HEK293 (cell line): ENCODE measurements around the gene RPL29.

Experiments used
- CTCF ChIA-PET: fragments of 350-600 bp; formaldehyde crosslinking; extraction: SDS; loops from one replicate; lab custom pipeline; 2021; ENCODE audit warnings: antibody characterized with exemption; lab: Yijun Ruan, JAX
- POLR2A ChIA-PET: fragments of 300-600 bp; formaldehyde crosslinking; extraction: SDS; loops from one replicate; lab custom pipeline; 2020; ENCODE audit warnings: antibody characterized with exemption, inconsistent platforms; lab: Yijun Ruan, JAX
- H3K27ac ChIP-seq: fragments of 200-500 bp; sonication (Bioruptor generic); 2 replicates; pipeline ENCODE4 v1.5.1; 2014; ENCODE audit warnings: low read depth, low read length, control low read depth, inconsistent platforms; ENCODE audit errors: extremely low read depth
- H3K36me3 ChIP-seq, 2 experiments: fragments of 200-500 bp in 1 of 2; sonication (Bioruptor generic) in 1 of 2; 1 replicate in 1 of 2; 2 replicates in 1 of 2; pipeline ENCODE4 v1.5.1; 2014 to 2017; ENCODE audit warnings: inconsistent platforms in 2 of 2, low read length in 2 of 2; ENCODE audit not compliant: control insufficient read depth in 2 of 2, insufficient read depth in 1 of 2
- H3K4me1 ChIP-seq: fragments of 200-500 bp; sonication (Bioruptor generic); 2 replicates; pipeline ENCODE4 v1.5.1; 2014; ENCODE audit warnings: mild to moderate bottlenecking, low read length, inconsistent platforms; ENCODE audit not compliant: control insufficient read depth, insufficient read depth
- H3K4me3 ChIP-seq: 2 replicates; pipeline ENCODE4 v1.5.1; 2011; ENCODE audit warnings: low read depth, mild to moderate bottlenecking, control low read depth, low read length, moderate library complexity
- H3K9me3 ChIP-seq: fragments of 200-500 bp; sonication (Bioruptor generic); 2 replicates; pipeline ENCODE4 v1.5.1; 2014; ENCODE audit warnings: low read depth, low read length, inconsistent platforms; ENCODE audit not compliant: control insufficient read depth, insufficient read depth
- BCL11A ChIP-seq: fragments of 450-650 bp; formaldehyde crosslinking; IDR thresholded peaks from 2 replicates; pipeline ENCODE4 v1.5.1; 2016; ENCODE audit warnings: low read depth, missing biosample characterization, missing genetic modification characterization
- BCL11B ChIP-seq: fragments of 450-650 bp; formaldehyde crosslinking; IDR thresholded peaks from 2 replicates; pipeline ENCODE4 v1.5.1; 2016; ENCODE audit warnings: low read depth, missing biosample characterization, missing genetic modification characterization
- ELK4 ChIP-seq: IDR thresholded peaks from 2 replicates; pipeline ENCODE4 v1.6.1; 2011; ENCODE audit warnings: mild to moderate bottlenecking, low read depth, low read length, borderline replicate concordance
- REPIN1 ChIP-seq: fragments of 450-650 bp; formaldehyde crosslinking; IDR thresholded peaks from 2 replicates; pipeline ENCODE4 v1.5.1; 2017; ENCODE audit warnings: missing biosample characterization, missing genetic modification characterization, low read depth
- SALL2 ChIP-seq: fragments of 450-650 bp; formaldehyde crosslinking; IDR thresholded peaks from 2 replicates; pipeline ENCODE4 v1.5.0; 2017; ENCODE audit warnings: missing biosample characterization, mild to moderate bottlenecking, missing genetic modification characterization, borderline replicate concordance
- SETDB1 ChIP-seq: IDR thresholded peaks from one replicate; pipeline ENCODE4 v1.6.1; 2017; ENCODE audit warnings: mild to moderate bottlenecking, low read length, moderate library complexity, mixed read lengths; ENCODE audit not compliant: insufficient read length
- ZBTB26 ChIP-seq: fragments of 450-650 bp; formaldehyde crosslinking; optimal IDR thresholded peaks from 2 replicates; pipeline ENCODE3; 2016; ENCODE audit warnings: missing biosample characterization, mild to moderate bottlenecking, missing genetic modification characterization
- ZIC2 ChIP-seq: fragments of 450-650 bp; formaldehyde crosslinking; IDR thresholded peaks from 2 replicates; pipeline ENCODE4 v1.5.1; 2016; ENCODE audit warnings: missing biosample characterization, missing genetic modification characterization
- ZNF114 ChIP-seq: fragments of 450-650 bp; formaldehyde crosslinking; IDR thresholded peaks from 2 replicates; pipeline ENCODE4 v1.5.0; 2017; ENCODE audit warnings: missing biosample characterization, missing genetic modification characterization
- ZNF239 ChIP-seq: fragments of 450-650 bp; formaldehyde crosslinking; IDR thresholded peaks from 2 replicates; pipeline ENCODE4 v1.5.1; 2016; ENCODE audit warnings: missing biosample characterization, missing genetic modification characterization
- ZNF266 ChIP-seq: fragments of 450-650 bp; formaldehyde crosslinking; IDR thresholded peaks from 2 replicates; pipeline ENCODE4 v1.5.1; 2016; ENCODE audit warnings: missing biosample characterization, missing genetic modification characterization, low read depth
- ZNF423 ChIP-seq: fragments of 450-650 bp; formaldehyde crosslinking; IDR thresholded peaks from 2 replicates; pipeline ENCODE4 v1.5.1; 2016; ENCODE audit warnings: missing biosample characterization, missing genetic modification characterization
- ZNF529 ChIP-seq: fragments of 450-650 bp; formaldehyde crosslinking; IDR thresholded peaks from 2 replicates; pipeline ENCODE4 v1.5.1; 2017; ENCODE audit warnings: missing genetic modification characterization, missing biosample characterization; ENCODE audit not compliant: insufficient replicate concordance
- ZNF530 ChIP-seq: fragments of 450-650 bp; formaldehyde crosslinking; IDR thresholded peaks from 2 replicates; pipeline ENCODE4 v1.5.1; 2016; ENCODE audit warnings: low read depth, missing biosample characterization, missing genetic modification characterization
- ZNF558 ChIP-seq: fragments of 450-650 bp; formaldehyde crosslinking; IDR thresholded peaks from 2 replicates; pipeline ENCODE4 v1.5.1; 2016; ENCODE audit warnings: missing biosample characterization, missing genetic modification characterization
- ZNF561 ChIP-seq: fragments of 450-650 bp; IDR thresholded peaks from 2 replicates; pipeline ENCODE4 v1.5.1; 2018; ENCODE audit warnings: missing biosample characterization, missing genetic modification characterization, borderline replicate concordance
- ZNF600 ChIP-seq: fragments of 450-650 bp; formaldehyde crosslinking; IDR thresholded peaks from 2 replicates; pipeline ENCODE4 v1.5.1; 2016; ENCODE audit warnings: missing biosample characterization, missing genetic modification characterization
- ZNF621 ChIP-seq: fragments of 450-650 bp; formaldehyde crosslinking; IDR thresholded peaks from 2 replicates; pipeline ENCODE4 v1.5.1; 2017; ENCODE audit warnings: missing biosample characterization, missing genetic modification characterization
- TF ChIP-seq, protein P1 (sequence below): fragments of 450-650 bp; formaldehyde crosslinking; IDR thresholded peaks from 2 replicates; pipeline ENCODE4 v1.5.1; 2016; ENCODE audit warnings: missing biosample characterization, missing genetic modification characterization, low read depth
- TF ChIP-seq, protein P2 (sequence below): fragments of 450-650 bp; formaldehyde crosslinking; IDR thresholded peaks from 2 replicates; pipeline ENCODE4 v1.5.1; 2017; ENCODE audit warnings: missing biosample characterization, mild to moderate bottlenecking, missing genetic modification characterization, moderate library complexity
- TF ChIP-seq, protein P3 (sequence below): fragments of 450-650 bp; formaldehyde crosslinking; IDR thresholded peaks from 2 replicates; pipeline ENCODE4 v1.5.1; 2016; ENCODE audit warnings: missing biosample characterization, missing genetic modification characterization
- TF ChIP-seq, protein P4 (sequence below): fragments of 450-650 bp; formaldehyde crosslinking; IDR thresholded peaks from 2 replicates; pipeline ENCODE4 v1.5.1; 2016; ENCODE audit warnings: missing biosample characterization, missing genetic modification characterization, low read depth

The RPL29 gene

DNA sequence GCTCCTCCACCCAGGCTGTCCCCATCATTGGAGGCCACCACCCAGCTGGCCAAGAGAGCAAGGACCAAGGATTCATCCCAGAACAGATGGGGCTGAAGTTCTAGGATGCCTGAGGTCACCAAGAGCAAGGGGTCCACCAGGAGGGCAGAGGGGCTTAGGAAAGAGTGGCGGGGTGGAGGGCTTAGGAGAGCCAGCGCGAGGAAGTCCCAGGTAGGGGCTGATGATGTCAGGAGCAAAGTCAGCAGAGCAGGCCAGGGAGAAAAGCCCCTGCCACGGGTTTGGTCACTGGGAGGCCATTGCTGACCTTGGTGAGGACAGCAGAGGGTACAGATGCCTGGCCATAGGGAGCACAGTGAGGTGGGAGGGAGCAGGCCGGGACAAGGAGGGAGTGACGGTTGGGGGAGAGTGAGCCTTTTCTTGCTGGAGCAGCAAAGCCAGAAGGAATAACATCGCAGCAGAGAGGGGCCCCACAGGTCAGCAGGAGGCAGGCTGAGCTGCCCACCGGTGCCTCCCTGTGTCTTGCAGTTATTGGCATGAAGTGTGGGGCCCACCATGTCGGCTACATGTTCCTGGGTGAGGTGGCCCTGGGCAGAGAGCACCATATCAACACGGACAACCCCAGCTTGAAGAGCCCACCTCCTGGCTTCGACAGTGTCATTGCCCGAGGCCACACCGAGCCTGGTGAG lies 48.3 kb downstream of the RPL29 start:
- peaks cover 2% of the 10 kb centered on the region for H3K4me1 ChIP-seq
- H3K4me3 ChIP-seq: no peak overlapping the region
- no peak overlapping the region for H3K27ac ChIP-seq
- peaks cover 0 to 15% of the 10 kb centered on the region in 2 experiments; a peak in 1 of 3 replicates for H3K36me3 ChIP-seq
- TF ChIP-seq ZNF561 (tag by site-specific recombination) (no peak), ZNF266 (tag by site-specific recombination) (no peak), ZNF621 (tag by site-specific recombination) (no peak), ZNF239 (tag by site-specific recombination) (no peak), ZIC2 (tag by site-specific recombination) (no peak), ZNF558 (tag by site-specific recombination) (no peak), ZBTB26 (tag by site-specific recombination) (no peak), ZNF114 (no peak), REPIN1 (no peak), ZNF530 (tag by site-specific recombination) (no peak), SETDB1 (no peak)
- TF ChIP-seq, protein P1, sequence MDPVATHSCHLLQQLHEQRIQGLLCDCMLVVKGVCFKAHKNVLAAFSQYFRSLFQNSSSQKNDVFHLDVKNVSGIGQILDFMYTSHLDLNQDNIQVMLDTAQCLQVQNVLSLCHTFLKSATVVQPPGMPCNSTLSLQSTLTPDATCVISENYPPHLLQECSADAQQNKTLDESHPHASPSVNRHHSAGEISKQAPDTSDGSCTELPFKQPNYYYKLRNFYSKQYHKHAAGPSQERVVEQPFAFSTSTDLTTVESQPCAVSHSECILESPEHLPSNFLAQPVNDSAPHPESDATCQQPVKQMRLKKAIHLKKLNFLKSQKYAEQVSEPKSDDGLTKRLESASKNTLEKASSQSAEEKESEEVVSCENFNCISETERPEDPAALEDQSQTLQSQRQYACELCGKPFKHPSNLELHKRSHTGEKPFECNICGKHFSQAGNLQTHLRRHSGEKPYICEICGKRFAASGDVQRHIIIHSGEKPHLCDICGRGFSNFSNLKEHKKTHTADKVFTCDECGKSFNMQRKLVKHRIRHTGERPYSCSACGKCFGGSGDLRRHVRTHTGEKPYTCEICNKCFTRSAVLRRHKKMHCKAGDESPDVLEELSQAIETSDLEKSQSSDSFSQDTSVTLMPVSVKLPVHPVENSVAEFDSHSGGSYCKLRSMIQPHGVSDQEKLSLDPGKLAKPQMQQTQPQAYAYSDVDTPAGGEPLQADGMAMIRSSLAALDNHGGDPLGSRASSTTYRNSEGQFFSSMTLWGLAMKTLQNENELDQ: no peak
- TF ChIP-seq, protein P2, sequence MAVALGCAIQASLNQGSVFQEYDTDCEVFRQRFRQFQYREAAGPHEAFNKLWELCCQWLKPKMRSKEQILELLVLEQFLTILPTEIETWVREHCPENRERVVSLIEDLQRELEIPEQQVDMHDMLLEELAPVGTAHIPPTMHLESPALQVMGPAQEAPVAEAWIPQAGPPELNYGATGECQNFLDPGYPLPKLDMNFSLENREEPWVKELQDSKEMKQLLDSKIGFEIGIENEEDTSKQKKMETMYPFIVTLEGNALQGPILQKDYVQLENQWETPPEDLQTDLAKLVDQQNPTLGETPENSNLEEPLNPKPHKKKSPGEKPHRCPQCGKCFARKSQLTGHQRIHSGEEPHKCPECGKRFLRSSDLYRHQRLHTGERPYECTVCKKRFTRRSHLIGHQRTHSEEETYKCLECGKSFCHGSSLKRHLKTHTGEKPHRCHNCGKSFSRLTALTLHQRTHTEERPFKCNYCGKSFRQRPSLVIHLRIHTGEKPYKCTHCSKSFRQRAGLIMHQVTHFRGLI (tag by site-specific recombination): no peak
- TF ChIP-seq, all 188 proteins: peak for 0
- CTCF ChIA-PET: interaction anchor here (1.6 kb wide), 1 partner anchor 26 kb away, joined by 3 read pairs; the partner anchor contains the start of gene ABHD14B
- POLR2A ChIA-PET: no interaction called here
- no peaks in the 10 kb centered on the region for H3K9me3 ChIP-seq

DNA sequence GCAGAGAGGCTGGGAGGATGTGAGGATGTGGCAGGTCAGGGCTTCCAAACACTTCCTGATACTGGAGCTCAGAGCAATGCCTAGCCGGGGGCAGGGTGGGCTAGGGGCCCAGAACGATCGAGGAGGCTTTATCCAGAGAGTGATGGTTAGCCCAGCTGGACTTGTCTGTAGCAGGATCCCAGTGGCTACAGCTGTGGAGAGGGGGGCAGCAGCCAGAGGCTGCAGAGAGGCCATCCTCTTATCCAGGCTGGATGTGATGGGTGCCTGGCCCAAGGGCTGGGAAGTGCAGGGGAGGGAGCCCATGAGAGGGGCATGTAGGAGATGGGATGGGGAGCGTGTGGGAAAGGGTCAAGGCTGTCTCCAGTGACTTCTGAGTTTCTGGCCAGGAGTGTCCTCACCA lies 48.9 kb downstream of the RPL29 start:
- Histone ChIP-seq H3K9me3 (no peaks in the 10 kb centered on the region), H3K27ac (no peak overlapping the region), H3K36me3 (peaks cover 0 to 15% of the 10 kb centered on the region in 2 experiments; a peak in 1 of 3 replicates), H3K4me1 (peaks cover 4% of the 10 kb centered on the region), H3K4me3 (no peak overlapping the region)
- ChIA-PET CTCF (interaction anchor here (1.0 to 1.6 kb wide), 2 partner anchors 27 to 147 kb away, joined by 3 read pairs; partner anchors contain the start of gene ABHD14B), POLR2A (no interaction called here)
- TF ChIP-seq SALL2 (tag by site-specific recombination) (no peak), ELK4 (no peak), ZNF529 (tag by site-specific recombination) (no peak), BCL11A (no peak), ZNF600 (no peak), BCL11B (no peak), ZNF423 (tag by site-specific recombination) (no peak)
- TF ChIP-seq, protein P3, sequence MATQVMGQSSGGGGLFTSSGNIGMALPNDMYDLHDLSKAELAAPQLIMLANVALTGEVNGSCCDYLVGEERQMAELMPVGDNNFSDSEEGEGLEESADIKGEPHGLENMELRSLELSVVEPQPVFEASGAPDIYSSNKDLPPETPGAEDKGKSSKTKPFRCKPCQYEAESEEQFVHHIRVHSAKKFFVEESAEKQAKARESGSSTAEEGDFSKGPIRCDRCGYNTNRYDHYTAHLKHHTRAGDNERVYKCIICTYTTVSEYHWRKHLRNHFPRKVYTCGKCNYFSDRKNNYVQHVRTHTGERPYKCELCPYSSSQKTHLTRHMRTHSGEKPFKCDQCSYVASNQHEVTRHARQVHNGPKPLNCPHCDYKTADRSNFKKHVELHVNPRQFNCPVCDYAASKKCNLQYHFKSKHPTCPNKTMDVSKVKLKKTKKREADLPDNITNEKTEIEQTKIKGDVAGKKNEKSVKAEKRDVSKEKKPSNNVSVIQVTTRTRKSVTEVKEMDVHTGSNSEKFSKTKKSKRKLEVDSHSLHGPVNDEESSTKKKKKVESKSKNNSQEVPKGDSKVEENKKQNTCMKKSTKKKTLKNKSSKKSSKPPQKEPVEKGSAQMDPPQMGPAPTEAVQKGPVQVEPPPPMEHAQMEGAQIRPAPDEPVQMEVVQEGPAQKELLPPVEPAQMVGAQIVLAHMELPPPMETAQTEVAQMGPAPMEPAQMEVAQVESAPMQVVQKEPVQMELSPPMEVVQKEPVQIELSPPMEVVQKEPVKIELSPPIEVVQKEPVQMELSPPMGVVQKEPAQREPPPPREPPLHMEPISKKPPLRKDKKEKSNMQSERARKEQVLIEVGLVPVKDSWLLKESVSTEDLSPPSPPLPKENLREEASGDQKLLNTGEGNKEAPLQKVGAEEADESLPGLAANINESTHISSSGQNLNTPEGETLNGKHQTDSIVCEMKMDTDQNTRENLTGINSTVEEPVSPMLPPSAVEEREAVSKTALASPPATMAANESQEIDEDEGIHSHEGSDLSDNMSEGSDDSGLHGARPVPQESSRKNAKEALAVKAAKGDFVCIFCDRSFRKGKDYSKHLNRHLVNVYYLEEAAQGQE: no peak
- TF ChIP-seq, protein P4, sequence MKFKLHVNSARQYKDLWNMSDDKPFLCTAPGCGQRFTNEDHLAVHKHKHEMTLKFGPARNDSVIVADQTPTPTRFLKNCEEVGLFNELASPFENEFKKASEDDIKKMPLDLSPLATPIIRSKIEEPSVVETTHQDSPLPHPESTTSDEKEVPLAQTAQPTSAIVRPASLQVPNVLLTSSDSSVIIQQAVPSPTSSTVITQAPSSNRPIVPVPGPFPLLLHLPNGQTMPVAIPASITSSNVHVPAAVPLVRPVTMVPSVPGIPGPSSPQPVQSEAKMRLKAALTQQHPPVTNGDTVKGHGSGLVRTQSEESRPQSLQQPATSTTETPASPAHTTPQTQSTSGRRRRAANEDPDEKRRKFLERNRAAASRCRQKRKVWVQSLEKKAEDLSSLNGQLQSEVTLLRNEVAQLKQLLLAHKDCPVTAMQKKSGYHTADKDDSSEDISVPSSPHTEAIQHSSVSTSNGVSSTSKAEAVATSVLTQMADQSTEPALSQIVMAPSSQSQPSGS (tag by site-specific recombination): no peak
